Neural progenitor cell (in vitro differentiated cells): ENCODE measurements around the gene ZCCHC4. TPM values are rescaled to one million over a fixed set of nuclear protein-coding genes. Genes with fewer than 3 reads are reported as not detected.
A peak's percentile ranks its signal among the peaks of the same experiment; 100 is the strongest.

Source experiments
- DNase-seq: peaks from one replicate; pipeline ENCODE4 v3.0.0-alpha.2; 2016; ENCODE audit warnings: low spot score
- H2AFZ ChIP-seq: fragments of 200-600 bp; sonication (generic); replicated peaks from 2 replicates; pipeline ENCODE4 v1.6.1; 2016; ENCODE audit warnings: antibody characterized with exemption
- H3F3A ChIP-seq: fragments of 200-600 bp; sonication (generic); 2 replicates; pipeline ENCODE4 v1.6.1; 2016; ENCODE audit warnings: antibody characterized with exemption, low read depth
- H3K27ac ChIP-seq: fragments of 200-600 bp; sonication (generic); 2 replicates; pipeline ENCODE4 v1.5.1; 2016; ENCODE audit warnings: mild to moderate bottlenecking
- H3K27me3 ChIP-seq: fragments of 200-600 bp; sonication (generic); 2 replicates; pipeline ENCODE4 v1.6.1; 2016; ENCODE audit warnings: mild to moderate bottlenecking, moderate library complexity
- H3K36me3 ChIP-seq: fragments of 200-600 bp; sonication (generic); 2 replicates; pipeline ENCODE4 v1.5.1; 2016
- H3K4me1 ChIP-seq: fragments of 200-600 bp; sonication (generic); 2 replicates; pipeline ENCODE4 v1.6.1; 2016; ENCODE audit warnings: mixed run types
- H3K4me2 ChIP-seq: fragments of 200-600 bp; sonication (generic); 2 replicates; pipeline ENCODE4 v1.6.1; 2016
- H3K4me3 ChIP-seq: fragments of 200-600 bp; sonication (generic); 2 replicates; pipeline ENCODE4 v1.5.1; 2016
- H3K79me2 ChIP-seq: fragments of 200-600 bp; sonication (generic); 2 replicates; pipeline ENCODE4 v1.6.1; 2016; ENCODE audit warnings: low read depth
- H3K9ac ChIP-seq: fragments of 200-600 bp; sonication (generic); 2 replicates; pipeline ENCODE4 v1.6.1; 2016
- H3K9me3 ChIP-seq: fragments of 200-600 bp; sonication (generic); 2 replicates; pipeline ENCODE4 v1.5.1; 2016; ENCODE audit warnings: low read depth
- H4K20me1 ChIP-seq: fragments of 200-600 bp; sonication (generic); 2 replicates; pipeline ENCODE4 v1.6.1; 2016; ENCODE audit warnings: low read depth
- H3K27ac Mint-ChIP-seq: 3 replicates; pipeline ENCODE4 v1.8.0; 2021; ENCODE audit warnings: mixed read lengths
- H3K27me3 Mint-ChIP-seq: 2 replicates; pipeline ENCODE4 v1.8.0; 2022; ENCODE audit warnings: low read depth, mild to moderate bottlenecking, inconsistent platforms, moderate library complexity, mixed read lengths; ENCODE audit not compliant: insufficient read depth
- H3K36me3 Mint-ChIP-seq: 3 replicates; pipeline ENCODE4 v1.8.0; 2021; ENCODE audit warnings: mixed read lengths
- H3K4me1 Mint-ChIP-seq: 3 replicates; pipeline ENCODE4 v1.8.0; 2021; ENCODE audit warnings: mixed read lengths
- H3K4me3 Mint-ChIP-seq: 3 replicates; pipeline ENCODE4 v1.8.0; 2021; ENCODE audit warnings: mild to moderate bottlenecking, moderate library complexity, mixed read lengths
- H3K9me3 Mint-ChIP-seq: 3 replicates; pipeline ENCODE4 v1.8.0; 2020; ENCODE audit warnings: mixed read lengths
- CTCF ChIP-seq: fragments of 200-600 bp; sonication (generic); IDR thresholded peaks from 2 replicates; pipeline ENCODE4 v1.5.1; 2017; ENCODE audit warnings: antibody characterized with exemption, mild to moderate bottlenecking
- EZH2 ChIP-seq: fragments of 200-600 bp; sonication (generic); IDR thresholded peaks from 2 replicates; pipeline ENCODE4 v1.6.1; 2017; ENCODE audit warnings: antibody characterized with exemption, mild to moderate bottlenecking, moderate library complexity
- EZH2phosphoT487 ChIP-seq: fragments of 200-600 bp; sonication (generic); IDR thresholded peaks from 2 replicates; pipeline ENCODE4 v1.6.1; 2017; ENCODE audit warnings: antibody characterized with exemption
- total RNA-seq: library from RNA; depleted of rRNA; stranded (reverse); fragments of >200 nt; gene quantifications from 2 replicates; pipeline ENCODE4 v1.2.3, GENCODE V29; 2015; ENCODE audit warnings: low replicate concordance

The ZCCHC4 gene
- total RNA-seq, 1 donor from 2014 or later, result 23.9 TPM

GRCh38 chr4:25310066-25310802 lies 2.3 kb upstream of the ZCCHC4 start:
- Mint-ChIP-seq H3K9me3 (no peaks in the 10 kb centered on the region), H3K27ac (no peak overlapping the region), H3K4me3 (no peak overlapping the region), H3K27me3 (peaks cover 4% of the 10 kb centered on the region), H3K4me1 (peaks cover 11% of the 10 kb centered on the region), H3K36me3 (no peaks in the 10 kb centered on the region)
- Histone ChIP-seq H3K4me3 (no peak overlapping the region), H2AFZ (peak overlapping the region; percentile 40), H3F3A (peaks cover 7% of the 10 kb centered on the region), H3K27ac (no peak overlapping the region), H3K9me3 (no peaks in the 10 kb centered on the region), H3K79me2 (peaks cover 17% of the 10 kb centered on the region), H3K4me2 (no peak overlapping the region), H3K36me3 (no peaks in the 10 kb centered on the region), H3K4me1 (peaks cover 6% of the 10 kb centered on the region), H4K20me1 (no peaks in the 10 kb centered on the region), H3K27me3 (no peaks in the 10 kb centered on the region), H3K9ac (no peak overlapping the region)
- no peak for DNase-seq
- TF ChIP-seq EZH2phosphoT487 (no peak), CTCF (no peak), EZH2 (no peak)

- Mint-ChIP-seq H3K27me3 (peaks cover 4% of the 10 kb centered on the region), H3K27ac (no peak overlapping the region), H3K36me3 (no peaks in the 10 kb centered on the region), H3K4me3 (no peak overlapping the region), H3K4me1 (peaks cover 11% of the 10 kb centered on the region), H3K9me3 (no peaks in the 10 kb centered on the region)
- H4K20me1 ChIP-seq, result no peaks in the 10 kb centered on the region
- no peak for DNase-seq
- no peak overlapping the region for H3K27ac ChIP-seq
- H3K4me3 ChIP-seq, result no peak overlapping the region
- H3K27me3 ChIP-seq, result no peaks in the 10 kb centered on the region
- peak overlapping the region; percentile 40 for H2AFZ ChIP-seq
- H3K36me3 ChIP-seq, result no peaks in the 10 kb centered on the region
- TF ChIP-seq CTCF (no peak), EZH2phosphoT487 (no peak), EZH2 (no peak)
- peaks cover 17% of the 10 kb centered on the region for H3K79me2 ChIP-seq
- no peak overlapping the region for H3K4me2 ChIP-seq
- peaks cover 7% of the 10 kb centered on the region for H3F3A ChIP-seq
- H3K9ac ChIP-seq, result no peak overlapping the region
- no peaks in the 10 kb centered on the region for H3K9me3 ChIP-seq
- peaks cover 6% of the 10 kb centered on the region for H3K4me1 ChIP-seq
These were observed 1.8 kb upstream of the ZCCHC4 start for GRCh38 chr4:25310803-25311166.

- Histone ChIP-seq H3K36me3 (no peaks in the 10 kb centered on the region), H3K4me3 (peak overlapping the region; percentile 83), H3K4me2 (peak overlapping the region; percentile 85), H3K27ac (peak overlapping the region; percentile 92), H3K9me3 (no peaks in the 10 kb centered on the region), H4K20me1 (no peaks in the 10 kb centered on the region), H3K27me3 (no peaks in the 10 kb centered on the region), H3F3A (peaks cover 7% of the 10 kb centered on the region), H3K4me1 (peaks cover 6% of the 10 kb centered on the region), H3K9ac (peak overlapping the region; percentile 83), H3K79me2 (peaks cover 17% of the 10 kb centered on the region), H2AFZ (peak overlapping the region; percentile 94)
- Mint-ChIP-seq H3K9me3 (no peaks in the 10 kb centered on the region), H3K27me3 (no peaks in the 10 kb centered on the region), H3K4me1 (peaks cover 11% of the 10 kb centered on the region), H3K27ac (peak overlapping the region; percentile 93), H3K36me3 (peaks cover 2% of the 10 kb centered on the region), H3K4me3 (peak overlapping the region; percentile 98)
- TF ChIP-seq CTCF, result no peak
- TF ChIP-seq EZH2phosphoT487, result no peak
- TF ChIP-seq EZH2, result no peak
- peak; percentile 62 for DNase-seq
These were observed 774 bp downstream of the ZCCHC4 start for GRCh38 chr4:25313201-25313895.
